Frontal cortex (tissue), 4 donors: Measurements from ENCODE around the gene ANTKMT. TPM values are rescaled to one million over a fixed set of nuclear protein-coding genes. Genes with fewer than 3 reads are reported as not detected.

Experiments used
- DNase-seq, 2 donors: peaks; one replicate each; pipeline ENCODE4 v3.0.0; 2012; ENCODE audit warnings: low spot score in 2 of 2
- FAIRE-seq: peaks from 2 replicates; lab custom pipeline; 2012; peaks lifted over from hg19 to GRCh38; lab: Jason Lieb, UNC
- total RNA-seq: library from RNA; depleted of rRNA; stranded (reverse); fragments of >200 nt; gene quantifications from one replicate; pipeline ENCODE4 v1.2.3, GENCODE V29; 2014
- donor health status: control.
- donor health status: control.
- donor health status: control.

ANTKMT gene
- total RNA-seq, 1 donor from 2014 or later: 13.0 TPM

- FAIRE-seq: no peak
- no peak for DNase-seq
These were observed 4.1 kb downstream of the ANTKMT start for GRCh38 chr16:725041-725376.

- DNase-seq (no peak), FAIRE-seq (no peak)
These were observed 4.7 kb downstream of the ANTKMT start for GRCh38 chr16:725463-726187.

GRCh38 chr16:726188-726437, 5.2 kb downstream of the ANTKMT start:
- DNase-seq: no peak
- FAIRE-seq: no peak

GRCh38 chr16:726438-727290, 5.7 kb downstream of the ANTKMT start, which contains the start of the genes CCDC78 and HAGHL:
Gene CCDC78 (minus strand): TSS chr16:726443. CDS start chr16:726367, 76 bp downstream.
Gene HAGHL (plus strand): TSS chr16:727106. CDS start chr16:727510, 404 bp downstream.
- DNase-seq (peak; percentile 79 to 87), FAIRE-seq (no peak)

- DNase-seq (no peak), FAIRE-seq (no peak)
These were observed 6.5 kb downstream of the ANTKMT start for GRCh38 chr16:727291-727977.

- FAIRE-seq (no peak), DNase-seq (peak; percentile 75 to 83)
These were observed 7.4 kb downstream of the ANTKMT start for GRCh38 chr16:728131-728889.

GRCh38 chr16:728890-729744, 8.2 kb downstream of the ANTKMT start:
- DNase-seq (no peak), FAIRE-seq (no peak)

- no peak for FAIRE-seq
These were observed 9.1 kb downstream of the ANTKMT start for GRCh38 chr16:729768-730665.

GRCh38 chr16:730666-731509, 9.9 kb downstream of the ANTKMT start:
- DNase-seq: no peak
- FAIRE-seq: no peak

More at GRCh38 chr16:729768-730665, 9.1 kb downstream of the ANTKMT start:
- DNase-seq: no peak

GRCh38 chr16:732332-732731, 11.4 kb downstream of the ANTKMT start:
- no peak for DNase-seq
- FAIRE-seq: no peak

- DNase-seq: no peak
- FAIRE-seq: no peak
These were observed 12.0 kb downstream of the ANTKMT start for GRCh38 chr16:732936-733335.

- FAIRE-seq: no peak
- DNase-seq: no peak
These were observed 12.6 kb downstream of the ANTKMT start for GRCh38 chr16:733382-734207.

GRCh38 chr16:734208-734980, 13.4 kb downstream of the ANTKMT start:
- DNase-seq (no peak), FAIRE-seq (no peak)

- no peak for DNase-seq
- no peak for FAIRE-seq
These were observed 14.3 kb downstream of the ANTKMT start for GRCh38 chr16:734981-735881.

GRCh38 chr16:735982-736453, 15.1 kb downstream of the ANTKMT start:
- DNase-seq: no peak
- FAIRE-seq: no peak
